IMR-90 (cell line): ENCODE results near the gene SLC22A16.

Experiments
- MAZ ChIP-seq: IDR thresholded peaks from 2 replicates; pipeline ENCODE4 v1.6.1; 2012; ENCODE audit warnings: low read depth, mild to moderate bottlenecking, low read length, improper control_type of control experiment, moderate library complexity, borderline replicate concordance
- POLR2A ChIP-seq: IDR thresholded peaks from 2 replicates; pipeline ENCODE4 v1.6.1; 2012; ENCODE audit warnings: mild to moderate bottlenecking, low read depth, low read length
- SMC3 ChIP-seq: fragments of 150-350 bp; IDR thresholded peaks from 2 replicates; pipeline ENCODE4 v1.6.1; 2016; ENCODE audit warnings: low read depth, mild to moderate bottlenecking, antibody characterized with exemption, low read length, moderate library complexity
- TF ChIP-seq, protein P1 (sequence below): conservative IDR thresholded peaks from 2 replicates; pipeline ENCODE4 v1.5.1; 2012; ENCODE audit warnings: mild to moderate bottlenecking, low read depth, low read length, improper control_type of control experiment

DNA sequence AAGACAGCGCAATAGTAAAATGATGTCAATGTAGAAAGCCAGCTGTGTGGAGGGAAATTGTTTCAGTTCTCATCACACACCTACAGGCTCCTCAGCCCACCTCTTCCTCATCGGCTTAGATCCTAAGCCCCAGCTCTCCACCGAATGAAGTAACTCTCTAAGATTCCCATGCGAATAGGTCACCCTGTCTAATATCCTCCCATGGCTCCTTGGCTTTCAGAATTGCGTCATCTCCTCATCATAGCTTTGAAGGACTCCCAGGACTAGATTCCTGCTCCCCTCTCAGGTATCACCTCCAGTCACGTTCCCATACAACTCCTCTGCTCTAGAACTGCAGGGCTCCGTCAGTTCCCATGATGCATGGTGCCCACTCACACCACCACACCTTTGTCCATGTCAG is 16.2 kb upstream of the SLC22A16 start:
- TF ChIP-seq POLR2A = no peak
- TF ChIP-seq, protein P1, sequence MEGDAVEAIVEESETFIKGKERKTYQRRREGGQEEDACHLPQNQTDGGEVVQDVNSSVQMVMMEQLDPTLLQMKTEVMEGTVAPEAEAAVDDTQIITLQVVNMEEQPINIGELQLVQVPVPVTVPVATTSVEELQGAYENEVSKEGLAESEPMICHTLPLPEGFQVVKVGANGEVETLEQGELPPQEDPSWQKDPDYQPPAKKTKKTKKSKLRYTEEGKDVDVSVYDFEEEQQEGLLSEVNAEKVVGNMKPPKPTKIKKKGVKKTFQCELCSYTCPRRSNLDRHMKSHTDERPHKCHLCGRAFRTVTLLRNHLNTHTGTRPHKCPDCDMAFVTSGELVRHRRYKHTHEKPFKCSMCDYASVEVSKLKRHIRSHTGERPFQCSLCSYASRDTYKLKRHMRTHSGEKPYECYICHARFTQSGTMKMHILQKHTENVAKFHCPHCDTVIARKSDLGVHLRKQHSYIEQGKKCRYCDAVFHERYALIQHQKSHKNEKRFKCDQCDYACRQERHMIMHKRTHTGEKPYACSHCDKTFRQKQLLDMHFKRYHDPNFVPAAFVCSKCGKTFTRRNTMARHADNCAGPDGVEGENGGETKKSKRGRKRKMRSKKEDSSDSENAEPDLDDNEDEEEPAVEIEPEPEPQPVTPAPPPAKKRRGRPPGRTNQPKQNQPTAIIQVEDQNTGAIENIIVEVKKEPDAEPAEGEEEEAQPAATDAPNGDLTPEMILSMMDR = no peak
- no peak for TF ChIP-seq MAZ
- TF ChIP-seq SMC3 = no peak
